ENCODE measurements around the gene GID8. TPM values are rescaled to one million over a fixed set of nuclear protein-coding genes. Genes with fewer than 3 reads are reported as not detected.

The GID8 gene
- polyA plus RNA-seq, 1 of the 3 experiments (the other 2 are of a cell fraction), result 18.1 TPM

DNA sequence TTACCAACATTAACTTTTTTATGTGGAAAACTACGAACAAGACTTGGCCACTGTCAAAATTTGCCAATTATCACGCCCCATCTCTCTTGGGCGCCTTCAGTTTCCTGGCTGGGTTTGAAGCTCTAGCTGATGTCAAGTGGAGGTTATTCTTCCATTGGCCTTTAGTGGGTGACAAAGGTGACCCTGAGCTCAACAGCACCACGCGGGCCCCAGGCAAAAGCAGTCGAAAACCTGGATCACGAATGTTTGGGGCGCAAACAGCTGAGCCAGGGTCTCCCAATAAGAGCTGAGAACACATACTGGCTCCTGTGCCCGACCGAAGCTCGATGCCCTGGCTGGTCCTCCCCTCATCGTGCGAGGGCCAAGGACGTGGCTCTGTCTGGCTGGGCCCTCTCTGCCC, 41.4 kb downstream of the GID8 start:
- H4K20me1 ChIP-seq (ENCODE audit: insufficient read depth), result no peaks in the 10 kb centered on the region
- CTCF ChIA-PET, result interaction anchor here (1.0 to 2.1 kb wide), 6 partner anchors 9 to 188 kb away, joined by 3 to 5 read pairs (median 4); no protein-coding TSS in a partner anchor
- no peak overlapping the region for H3K9ac ChIP-seq
- H3K4me1 ChIP-seq (ENCODE audit: control insufficient read depth in 1 of 2, insufficient read depth in 2 of 2, low read depth in 1 of 2, low read length in 1 of 2), result peaks cover 0 to 6% of the 10 kb centered on the region in 2 experiments; a peak in 1 of 4 replicates
- H3K27me3 ChIP-seq (ENCODE audit: insufficient read depth), result peaks cover 62% of the 10 kb centered on the region
- WGBS (ENCODE audit: low lambda C conversion rate), result 76% methylated on average over 5 of the region's 14 CpGs
- TF ChIP-seq, protein P1, sequence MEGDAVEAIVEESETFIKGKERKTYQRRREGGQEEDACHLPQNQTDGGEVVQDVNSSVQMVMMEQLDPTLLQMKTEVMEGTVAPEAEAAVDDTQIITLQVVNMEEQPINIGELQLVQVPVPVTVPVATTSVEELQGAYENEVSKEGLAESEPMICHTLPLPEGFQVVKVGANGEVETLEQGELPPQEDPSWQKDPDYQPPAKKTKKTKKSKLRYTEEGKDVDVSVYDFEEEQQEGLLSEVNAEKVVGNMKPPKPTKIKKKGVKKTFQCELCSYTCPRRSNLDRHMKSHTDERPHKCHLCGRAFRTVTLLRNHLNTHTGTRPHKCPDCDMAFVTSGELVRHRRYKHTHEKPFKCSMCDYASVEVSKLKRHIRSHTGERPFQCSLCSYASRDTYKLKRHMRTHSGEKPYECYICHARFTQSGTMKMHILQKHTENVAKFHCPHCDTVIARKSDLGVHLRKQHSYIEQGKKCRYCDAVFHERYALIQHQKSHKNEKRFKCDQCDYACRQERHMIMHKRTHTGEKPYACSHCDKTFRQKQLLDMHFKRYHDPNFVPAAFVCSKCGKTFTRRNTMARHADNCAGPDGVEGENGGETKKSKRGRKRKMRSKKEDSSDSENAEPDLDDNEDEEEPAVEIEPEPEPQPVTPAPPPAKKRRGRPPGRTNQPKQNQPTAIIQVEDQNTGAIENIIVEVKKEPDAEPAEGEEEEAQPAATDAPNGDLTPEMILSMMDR (IDR thresholded peaks at IDR 0.05), result no peak
- TF ChIP-seq NRF1 (IDR thresholded peaks at IDR 0.05; ENCODE audit: low read depth, low read length), result no peak
- TF ChIP-seq, protein P2, sequence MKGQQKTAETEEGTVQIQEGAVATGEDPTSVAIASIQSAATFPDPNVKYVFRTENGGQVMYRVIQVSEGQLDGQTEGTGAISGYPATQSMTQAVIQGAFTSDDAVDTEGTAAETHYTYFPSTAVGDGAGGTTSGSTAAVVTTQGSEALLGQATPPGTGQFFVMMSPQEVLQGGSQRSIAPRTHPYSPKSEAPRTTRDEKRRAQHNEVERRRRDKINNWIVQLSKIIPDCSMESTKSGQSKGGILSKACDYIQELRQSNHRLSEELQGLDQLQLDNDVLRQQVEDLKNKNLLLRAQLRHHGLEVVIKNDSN (IDR thresholded peaks at IDR 0.05; ENCODE audit: borderline replicate concordance, low read depth), result no peak
- TF ChIP-seq ELF1 (IDR thresholded peaks at IDR 0.05), result no peak
- no peak for TF ChIP-seq GATA2 (CRISPR knock-in tag; IDR thresholded peaks at IDR 0.05)
- TF ChIP-seq, protein P3, sequence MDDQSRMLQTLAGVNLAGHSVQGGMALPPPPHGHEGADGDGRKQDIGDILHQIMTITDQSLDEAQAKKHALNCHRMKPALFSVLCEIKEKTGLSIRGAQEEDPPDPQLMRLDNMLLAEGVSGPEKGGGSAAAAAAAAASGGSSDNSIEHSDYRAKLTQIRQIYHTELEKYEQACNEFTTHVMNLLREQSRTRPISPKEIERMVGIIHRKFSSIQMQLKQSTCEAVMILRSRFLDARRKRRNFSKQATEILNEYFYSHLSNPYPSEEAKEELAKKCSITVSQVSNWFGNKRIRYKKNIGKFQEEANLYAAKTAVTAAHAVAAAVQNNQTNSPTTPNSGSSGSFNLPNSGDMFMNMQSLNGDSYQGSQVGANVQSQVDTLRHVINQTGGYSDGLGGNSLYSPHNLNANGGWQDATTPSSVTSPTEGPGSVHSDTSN (IDR thresholded peaks at IDR 0.05), result no peak
- TF ChIP-seq TEAD4 (IDR thresholded peaks at IDR 0.05; ENCODE audit: borderline replicate concordance, insufficient read depth), result no peak
- no peak for TF ChIP-seq EP300 (IDR thresholded peaks at IDR 0.05; ENCODE audit: borderline replicate concordance in 1 of 2, low read depth in 1 of 2, low read length in 1 of 2)
- TF ChIP-seq, protein P4, sequence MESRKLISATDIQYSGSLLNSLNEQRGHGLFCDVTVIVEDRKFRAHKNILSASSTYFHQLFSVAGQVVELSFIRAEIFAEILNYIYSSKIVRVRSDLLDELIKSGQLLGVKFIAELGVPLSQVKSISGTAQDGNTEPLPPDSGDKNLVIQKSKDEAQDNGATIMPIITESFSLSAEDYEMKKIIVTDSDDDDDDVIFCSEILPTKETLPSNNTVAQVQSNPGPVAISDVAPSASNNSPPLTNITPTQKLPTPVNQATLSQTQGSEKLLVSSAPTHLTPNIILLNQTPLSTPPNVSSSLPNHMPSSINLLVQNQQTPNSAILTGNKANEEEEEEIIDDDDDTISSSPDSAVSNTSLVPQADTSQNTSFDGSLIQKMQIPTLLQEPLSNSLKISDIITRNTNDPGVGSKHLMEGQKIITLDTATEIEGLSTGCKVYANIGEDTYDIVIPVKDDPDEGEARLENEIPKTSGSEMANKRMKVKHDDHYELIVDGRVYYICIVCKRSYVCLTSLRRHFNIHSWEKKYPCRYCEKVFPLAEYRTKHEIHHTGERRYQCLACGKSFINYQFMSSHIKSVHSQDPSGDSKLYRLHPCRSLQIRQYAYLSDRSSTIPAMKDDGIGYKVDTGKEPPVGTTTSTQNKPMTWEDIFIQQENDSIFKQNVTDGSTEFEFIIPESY (IDR thresholded peaks at IDR 0.05; ENCODE audit: borderline replicate concordance, low read depth), result no peak
- TF ChIP-seq, protein P5, sequence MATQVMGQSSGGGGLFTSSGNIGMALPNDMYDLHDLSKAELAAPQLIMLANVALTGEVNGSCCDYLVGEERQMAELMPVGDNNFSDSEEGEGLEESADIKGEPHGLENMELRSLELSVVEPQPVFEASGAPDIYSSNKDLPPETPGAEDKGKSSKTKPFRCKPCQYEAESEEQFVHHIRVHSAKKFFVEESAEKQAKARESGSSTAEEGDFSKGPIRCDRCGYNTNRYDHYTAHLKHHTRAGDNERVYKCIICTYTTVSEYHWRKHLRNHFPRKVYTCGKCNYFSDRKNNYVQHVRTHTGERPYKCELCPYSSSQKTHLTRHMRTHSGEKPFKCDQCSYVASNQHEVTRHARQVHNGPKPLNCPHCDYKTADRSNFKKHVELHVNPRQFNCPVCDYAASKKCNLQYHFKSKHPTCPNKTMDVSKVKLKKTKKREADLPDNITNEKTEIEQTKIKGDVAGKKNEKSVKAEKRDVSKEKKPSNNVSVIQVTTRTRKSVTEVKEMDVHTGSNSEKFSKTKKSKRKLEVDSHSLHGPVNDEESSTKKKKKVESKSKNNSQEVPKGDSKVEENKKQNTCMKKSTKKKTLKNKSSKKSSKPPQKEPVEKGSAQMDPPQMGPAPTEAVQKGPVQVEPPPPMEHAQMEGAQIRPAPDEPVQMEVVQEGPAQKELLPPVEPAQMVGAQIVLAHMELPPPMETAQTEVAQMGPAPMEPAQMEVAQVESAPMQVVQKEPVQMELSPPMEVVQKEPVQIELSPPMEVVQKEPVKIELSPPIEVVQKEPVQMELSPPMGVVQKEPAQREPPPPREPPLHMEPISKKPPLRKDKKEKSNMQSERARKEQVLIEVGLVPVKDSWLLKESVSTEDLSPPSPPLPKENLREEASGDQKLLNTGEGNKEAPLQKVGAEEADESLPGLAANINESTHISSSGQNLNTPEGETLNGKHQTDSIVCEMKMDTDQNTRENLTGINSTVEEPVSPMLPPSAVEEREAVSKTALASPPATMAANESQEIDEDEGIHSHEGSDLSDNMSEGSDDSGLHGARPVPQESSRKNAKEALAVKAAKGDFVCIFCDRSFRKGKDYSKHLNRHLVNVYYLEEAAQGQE (IDR thresholded peaks at IDR 0.05; ENCODE audit: low read depth, low read length), result no peak
- TF ChIP-seq TAF1 (IDR thresholded peaks at IDR 0.05; ENCODE audit: borderline replicate concordance, low read depth, low read length), result no peak
- TF ChIP-seq RFX5 (IDR thresholded peaks at IDR 0.05; ENCODE audit: low read length), result no peak
- no peak for TF ChIP-seq EZH2phosphoT487 (IDR thresholded peaks at IDR 0.05; ENCODE audit: borderline replicate concordance, low read depth)
- no peak for TF ChIP-seq FOSL2 (IDR thresholded peaks at IDR 0.05; ENCODE audit: borderline replicate concordance, low read depth)
- no peak for TF ChIP-seq FOXJ3 (CRISPR knock-in tag; IDR thresholded peaks at IDR 0.05)
- no peaks in the 10 kb centered on the region for H3K9me3 ChIP-seq
- no peak overlapping the region for H3K4me3 ChIP-seq (ENCODE audit: low read depth in 2 of 2, low read length in 1 of 2)
- H3K36me3 ChIP-seq (replicated peaks in 1 of 2; ENCODE audit: control insufficient read depth in 1 of 2, insufficient read depth in 2 of 2, low read length in 1 of 2), result no peaks in the 10 kb centered on the region
- POLR2A ChIA-PET, result no interaction called here
- H3K27ac ChIP-seq (ENCODE audit: low read depth in 2 of 2, low read length in 1 of 2), result no peak overlapping the region
- H3F3A ChIP-seq (replicated peaks; ENCODE audit: insufficient read depth), result no peaks in the 10 kb centered on the region
- no peak overlapping the region for H2AFZ ChIP-seq (ENCODE audit: low read depth)
- H3K9me2 ChIP-seq, result no peaks in the 10 kb centered on the region
- no peaks in the 10 kb centered on the region for H3K79me2 ChIP-seq (ENCODE audit: insufficient read depth)
- H3K4me2 ChIP-seq, result no peak overlapping the region
- DNase-seq, result no peak

Data from SK-N-SH (cell line).